Liver (tissue), 3 donors: ENCODE data around the gene RAB11A.

Experiments
- ATF3 ChIP-seq: IDR thresholded peaks from 2 replicates; pipeline ENCODE4 v1.6.1; 2016; ENCODE audit warnings: antibody characterized with exemption
- CTCF ChIP-seq: fragments of 150-350 bp; IDR thresholded peaks from 2 replicates; pipeline ENCODE4 v1.5.1; 2017; ENCODE audit warnings: improper control_type of control experiment, low read depth, low read length; ENCODE audit not compliant: missing input control
- EGR1 ChIP-seq, 2 donors: IDR thresholded peaks; 2 replicates each; pipeline ENCODE4 v1.6.1; 2016 to 2018; ENCODE audit warnings: antibody characterized with exemption in 2 of 2, low read depth in 2 of 2
- FOXA1 ChIP-seq: IDR thresholded peaks from 2 replicates; pipeline ENCODE4 v1.6.1; 2016; ENCODE audit warnings: antibody characterized with exemption
- GABPA ChIP-seq, 2 donors: IDR thresholded peaks in 1 of 2; conservative IDR thresholded peaks in 1 of 2; 2 replicates each; pipeline ENCODE4 v1.6.1; 2016; ENCODE audit warnings: antibody characterized with exemption in 2 of 2, mild to moderate bottlenecking in 1 of 2, moderate library complexity in 1 of 2
- HNF4G ChIP-seq: IDR thresholded peaks from 2 replicates; pipeline ENCODE4 v1.6.1; 2016; ENCODE audit warnings: antibody characterized with exemption
- JUND ChIP-seq, 2 donors: IDR thresholded peaks; 2 replicates each; pipeline ENCODE4 v1.6.1; 2016; ENCODE audit warnings: antibody characterized with exemption in 2 of 2
- MAX ChIP-seq: IDR thresholded peaks from 2 replicates; pipeline ENCODE4 v1.6.1; 2016; ENCODE audit warnings: antibody characterized with exemption
- RAD21 ChIP-seq, 2 donors: IDR thresholded peaks; 2 replicates each; pipeline ENCODE4 v1.6.1; 2016; ENCODE audit warnings: antibody characterized with exemption in 2 of 2, mild to moderate bottlenecking in 2 of 2
- REST ChIP-seq: IDR thresholded peaks from 2 replicates; pipeline ENCODE4 v1.6.1; 2016; ENCODE audit warnings: antibody characterized with exemption, mild to moderate bottlenecking
- RXRA ChIP-seq, 2 donors: IDR thresholded peaks; 2 replicates each; pipeline ENCODE4 v1.6.1; 2017 to 2018; ENCODE audit warnings: antibody characterized with exemption in 2 of 2, mild to moderate bottlenecking in 1 of 2
- SP1 ChIP-seq: IDR thresholded peaks from 2 replicates; pipeline ENCODE4 v1.6.1; 2018; ENCODE audit warnings: antibody characterized with exemption, mild to moderate bottlenecking
- TAF1 ChIP-seq: conservative IDR thresholded peaks from 2 replicates; pipeline ENCODE4 v1.6.1; 2016; ENCODE audit warnings: antibody characterized with exemption, mild to moderate bottlenecking
- YY1 ChIP-seq: IDR thresholded peaks from 2 replicates; pipeline ENCODE4 v1.6.1; 2016; ENCODE audit warnings: antibody characterized with exemption, mild to moderate bottlenecking
- donor health status: healthy.
- donor health status: healthy.

GRCh38 chr15:65887565-65887964 lies 18.3 kb downstream of the RAB11A start:
- TF ChIP-seq MAX (no peak), YY1 (no peak), CTCF (no peak), TAF1 (no peak), ATF3 (no peak), EGR1 (IDR thresholded peaks at IDR 0.05; ENCODE audit: low read depth in 2 of 2) (no peak), RXRA (IDR thresholded peaks at IDR 0.05) (no peak), RAD21 (IDR thresholded peaks at IDR 0.05) (no peak), HNF4G (no peak), SP1 (no peak), REST (no peak), GABPA (IDR thresholded peaks at IDR 0.05 in 1 of 2, conservative IDR thresholded peaks at IDR 0.05 in 1 of 2) (no peak), FOXA1 (no peak), JUND (IDR thresholded peaks at IDR 0.05) (no peak)
